HCT116 (cell line): ENCODE measurements around the gene ELF1. TPM values are rescaled to one million over a fixed set of nuclear protein-coding genes. Genes with fewer than 3 reads are reported as not detected.

ENCODE experiments used
- ATAC-seq: fragments of 200-7000 bp; cut with Tn5 transposase; 2 replicates; pipeline ENCODE4 v1.9.1; 2020; ENCODE audit warnings: mild to moderate bottlenecking, moderate library complexity
- BruUV-seq: library from RNA; stranded (reverse); fragments of 400-500 nt; replicated peaks from 2 replicates; lab custom pipeline; 2021; lab: Mats Ljungman, UMichigan
- CTCF ChIA-PET: fragments of 300-600 bp; sonication (Branson Sonifier 250); formaldehyde crosslinking; loops from one replicate; lab custom pipeline; 2021; ENCODE audit warnings: antibody characterized with exemption; lab: Charles Lee
- POLR2A ChIA-PET: fragments of 300-600, 350-600 bp; sonication (Branson Sonifier 250); formaldehyde crosslinking; loops from one replicate; lab custom pipeline; 2021; ENCODE audit warnings: antibody characterized with exemption; lab: Charles Lee
- RAD21 ChIA-PET, 2 experiments: fragments of 300-600 bp; sonication (Branson Sonifier 250); formaldehyde crosslinking; loops; one replicate each; lab custom pipeline; 2023; ENCODE audit warnings: low total read pairs in 2 of 2; ENCODE audit not compliant: uncharacterized antibody in 2 of 2, unreplicated experiment in 2 of 2, low non-redundant PET in 1 of 2; lab: Charles Lee
- DNase-seq: peaks from one replicate; pipeline ENCODE4 v3.0.0-alpha.2; 2010; ENCODE audit warnings: low read depth, low spot score
- H2AFZ ChIP-seq: fragments of 200-600 bp; shearing (Covaris generic), sonication (generic); 2 replicates; pipeline ENCODE4 v1.6.1; 2017; ENCODE audit warnings: low read depth, mixed run types, mixed read lengths, antibody characterized with exemption, low read length; ENCODE audit not compliant: poor library complexity, severe bottlenecking
- H3K27ac ChIP-seq: 2 replicates; pipeline ENCODE4 v1.5.1; 2012; ENCODE audit warnings: low read depth, low read length
- H3K27me3 ChIP-seq: fragments of 200-600 bp; sonication (generic); 2 replicates; pipeline ENCODE4 v1.6.1; 2016; ENCODE audit warnings: mixed run types, low read length, mixed read lengths; ENCODE audit not compliant: insufficient read depth
- H3K36me3 ChIP-seq, 2 experiments: fragments of 200-500 bp in 1 of 2; fragments of 200-600 bp in 1 of 2; sonication (Bioruptor generic) in 1 of 2; sonication (generic) in 1 of 2; 2 replicates each; pipeline versions ENCODE4 v1.5.1 to v1.6.1; 2014 to 2016; ENCODE audit warnings: low read length in 2 of 2, inconsistent platforms in 1 of 2, mixed read lengths in 1 of 2, mixed run types in 1 of 2; ENCODE audit not compliant: insufficient read depth in 2 of 2, control insufficient read depth in 1 of 2
- H3K4me1 ChIP-seq, 2 experiments: fragments of 200-600 bp in 1 of 2; sonication (generic) in 1 of 2; 2 replicates each; pipeline versions ENCODE4 v1.5.1 to v1.6.1; 2012 to 2017; ENCODE audit warnings: low read length in 2 of 2, inconsistent platforms in 1 of 2, mild to moderate bottlenecking in 1 of 2, mixed read lengths in 1 of 2, mixed run types in 1 of 2, moderate library complexity in 1 of 2; ENCODE audit not compliant: insufficient read depth in 2 of 2, control insufficient read depth in 1 of 2
- H3K4me2 ChIP-seq: fragments of 200-600 bp; sonication (generic); 2 replicates; pipeline ENCODE4 v1.6.1; 2017; ENCODE audit warnings: mixed run types, low read length, mixed read lengths
- H3K4me3 ChIP-seq, 2 experiments: fragments of 200-600 bp in 1 of 2; sonication (generic) in 1 of 2; replicated peaks in 1 of 2; 2 replicates each; pipeline ENCODE4 v1.5.1; 2011 to 2016; ENCODE audit warnings: low read length in 2 of 2, control low read depth in 1 of 2, low read depth in 1 of 2, mild to moderate bottlenecking in 1 of 2, mixed read lengths in 1 of 2, mixed run types in 1 of 2
- H3K79me2 ChIP-seq: fragments of 200-600 bp; sonication (generic); 2 replicates; pipeline ENCODE4 v1.6.1; 2017; ENCODE audit warnings: mild to moderate bottlenecking, mixed run types, low read length, moderate library complexity, mixed read lengths; ENCODE audit not compliant: insufficient read depth
- H3K9ac ChIP-seq: fragments of 200-600 bp; sonication (generic); 2 replicates; pipeline ENCODE4 v1.6.1; 2016; ENCODE audit warnings: low read length, mixed read lengths
- H3K9me2 ChIP-seq: fragments of 200-600 bp; sonication (generic), shearing (Covaris generic); 2 replicates; pipeline ENCODE4 v1.6.1; 2017; ENCODE audit warnings: mixed run types, mild to moderate bottlenecking, moderate library complexity; ENCODE audit not compliant: insufficient read depth
- H3K9me3 ChIP-seq, 2 experiments: fragments of 200-500 bp in 1 of 2; fragments of 200-600 bp in 1 of 2; sonication (Bioruptor generic) in 1 of 2; sonication (generic) in 1 of 2; 2 replicates each; pipeline ENCODE4 v1.6.1; 2014 to 2017; ENCODE audit warnings: low read length in 2 of 2, mixed read lengths in 2 of 2, inconsistent platforms in 1 of 2, low read depth in 1 of 2, mild to moderate bottlenecking in 1 of 2, mixed run types in 1 of 2, moderate library complexity in 1 of 2; ENCODE audit not compliant: control insufficient read depth in 1 of 2, insufficient read depth in 1 of 2
- H4K20me1 ChIP-seq: fragments of 200-600 bp; sonication (generic), shearing (Covaris generic); 2 replicates; pipeline ENCODE4 v1.6.1; 2017; ENCODE audit warnings: mixed run types, mild to moderate bottlenecking, moderate library complexity; ENCODE audit not compliant: insufficient read depth
- CEBPB ChIP-seq: IDR thresholded peaks from 2 replicates; pipeline ENCODE4 v1.6.1; 2012; ENCODE audit warnings: low read depth
- EGR1 ChIP-seq: IDR thresholded peaks from 2 replicates; pipeline ENCODE4 v1.6.1; 2012; ENCODE audit warnings: low read depth
- EZH2 ChIP-seq: fragments of 200-600 bp; sonication (generic); IDR thresholded peaks from 2 replicates; pipeline ENCODE4 v1.6.1; 2017; ENCODE audit warnings: antibody characterized with exemption, mixed run types
- EZH2phosphoT487 ChIP-seq: fragments of 200-600 bp; IDR thresholded peaks from 2 replicates; pipeline ENCODE4 v1.6.1; 2018; ENCODE audit warnings: antibody characterized with exemption, borderline replicate concordance
- FOSL1 ChIP-seq: IDR thresholded peaks from 2 replicates; pipeline ENCODE4 v1.6.1; 2012; ENCODE audit warnings: low read depth
- POLR2A ChIP-seq: IDR thresholded peaks from 2 replicates; pipeline ENCODE4 v1.7.0; 2011; ENCODE audit warnings: borderline replicate concordance; ENCODE audit not compliant: insufficient read depth, insufficient read length; ENCODE audit errors: extremely low read depth
- POLR2AphosphoS5 ChIP-seq: IDR thresholded peaks from 2 replicates; pipeline ENCODE4 v1.6.1; 2011; ENCODE audit warnings: mild to moderate bottlenecking, low read depth, low read length, moderate library complexity
- RAD21 ChIP-seq: IDR thresholded peaks from 2 replicates; pipeline ENCODE4 v1.6.1; 2012; ENCODE audit warnings: low read depth, mild to moderate bottlenecking
- SIN3A ChIP-seq: IDR thresholded peaks from 2 replicates; pipeline ENCODE4 v1.6.1; 2012; ENCODE audit warnings: low read depth
- SP1 ChIP-seq: IDR thresholded peaks from 2 replicates; pipeline ENCODE4 v1.6.1; 2012; ENCODE audit warnings: low read depth
- SRF ChIP-seq: IDR thresholded peaks from 2 replicates; pipeline ENCODE4 v1.6.1; 2012; ENCODE audit warnings: low read depth
- TCF7L2 ChIP-seq: IDR thresholded peaks from 2 replicates; pipeline ENCODE4 v1.7.0; 2011; ENCODE audit warnings: borderline replicate concordance, inconsistent platforms; ENCODE audit not compliant: insufficient read depth, insufficient read length; ENCODE audit errors: extremely low read depth
- ZBTB33 ChIP-seq: IDR thresholded peaks from 2 replicates; pipeline ENCODE4 v1.6.1; 2011; ENCODE audit warnings: mild to moderate bottlenecking, low read length, moderate library complexity; ENCODE audit not compliant: insufficient replicate concordance; ENCODE audit errors: extremely low read depth
- ZFX ChIP-seq: fragments of 450-650 bp; IDR thresholded peaks from 2 replicates; pipeline ENCODE4 v1.6.1; 2017
- ZNF274 ChIP-seq: fragments of 200-500 bp; sonication (Bioruptor generic); IDR thresholded peaks from 2 replicates; pipeline ENCODE4 v1.6.1; 2014; ENCODE audit warnings: mild to moderate bottlenecking, low read depth, low read length, inconsistent platforms
- intact Hi-C: fragments of 100-400 bp; cut with micrococcal nuclease; formaldehyde crosslinking; loops from 2 replicates; pipeline ENCODE4 v1.10.0; 2022
- total RNA-seq: library from RNA; stranded (reverse); gene quantifications from one replicate; pipeline ENCODE4 v1.2.1, GENCODE V29; 2021; ENCODE audit not compliant: unreplicated experiment
- TF ChIP-seq, protein P1 (sequence below): IDR thresholded peaks from 2 replicates; pipeline ENCODE4 v1.6.1; 2012
- TF ChIP-seq, protein P2 (sequence below): IDR thresholded peaks from 2 replicates; pipeline ENCODE4 v1.6.1; 2012
- TF ChIP-seq, protein P3 (sequence below): IDR thresholded peaks from 2 replicates; pipeline ENCODE4 v1.6.1; 2012; ENCODE audit warnings: low read depth

The ELF1 gene
- total RNA-seq, 1 experiment from 2014 or later = 30.0 TPM

- Histone ChIP-seq H3K36me3 (peaks cover 4 to 8% of the 10 kb centered on the region in 2 experiments; a peak in 3 of 4 replicates), H3K4me2 (no peak overlapping the region), H3K9ac (no peak overlapping the region), H2AFZ (no peak overlapping the region), H3K27ac (no peak overlapping the region), H3K79me2 (no peaks in the 10 kb centered on the region), H3K27me3 (no peaks in the 10 kb centered on the region), H4K20me1 (no peaks in the 10 kb centered on the region), H3K9me3 (no peaks in the 10 kb centered on the region), H3K4me3 (no peak overlapping the region), H3K4me1 (no peaks in the 10 kb centered on the region), H3K9me2 (no peaks in the 10 kb centered on the region)
- POLR2A ChIA-PET = interaction anchor here (0.6 to 1.0 kb wide), 2 partner anchors 115 to 249 kb away, joined by 3 read pairs; partner anchors contain the start of gene WBP4
- CTCF ChIA-PET = no interaction called here
- TF ChIP-seq ZNF274 (no peak), SP1 (no peak), CEBPB (no peak), TCF7L2 (no peak), FOSL1 (no peak), SIN3A (no peak), EGR1 (no peak), ZBTB33 (no peak), SRF (no peak), RAD21 (no peak), EZH2phosphoT487 (no peak), POLR2AphosphoS5 (no peak), EZH2 (no peak), POLR2A (no peak), ZFX (no peak)
- TF ChIP-seq, protein P1, sequence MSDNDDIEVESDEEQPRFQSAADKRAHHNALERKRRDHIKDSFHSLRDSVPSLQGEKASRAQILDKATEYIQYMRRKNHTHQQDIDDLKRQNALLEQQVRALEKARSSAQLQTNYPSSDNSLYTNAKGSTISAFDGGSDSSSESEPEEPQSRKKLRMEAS = no peak
- TF ChIP-seq, protein P2, sequence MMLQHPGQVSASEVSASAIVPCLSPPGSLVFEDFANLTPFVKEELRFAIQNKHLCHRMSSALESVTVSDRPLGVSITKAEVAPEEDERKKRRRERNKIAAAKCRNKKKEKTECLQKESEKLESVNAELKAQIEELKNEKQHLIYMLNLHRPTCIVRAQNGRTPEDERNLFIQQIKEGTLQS = no peak
- TF ChIP-seq, protein P3, sequence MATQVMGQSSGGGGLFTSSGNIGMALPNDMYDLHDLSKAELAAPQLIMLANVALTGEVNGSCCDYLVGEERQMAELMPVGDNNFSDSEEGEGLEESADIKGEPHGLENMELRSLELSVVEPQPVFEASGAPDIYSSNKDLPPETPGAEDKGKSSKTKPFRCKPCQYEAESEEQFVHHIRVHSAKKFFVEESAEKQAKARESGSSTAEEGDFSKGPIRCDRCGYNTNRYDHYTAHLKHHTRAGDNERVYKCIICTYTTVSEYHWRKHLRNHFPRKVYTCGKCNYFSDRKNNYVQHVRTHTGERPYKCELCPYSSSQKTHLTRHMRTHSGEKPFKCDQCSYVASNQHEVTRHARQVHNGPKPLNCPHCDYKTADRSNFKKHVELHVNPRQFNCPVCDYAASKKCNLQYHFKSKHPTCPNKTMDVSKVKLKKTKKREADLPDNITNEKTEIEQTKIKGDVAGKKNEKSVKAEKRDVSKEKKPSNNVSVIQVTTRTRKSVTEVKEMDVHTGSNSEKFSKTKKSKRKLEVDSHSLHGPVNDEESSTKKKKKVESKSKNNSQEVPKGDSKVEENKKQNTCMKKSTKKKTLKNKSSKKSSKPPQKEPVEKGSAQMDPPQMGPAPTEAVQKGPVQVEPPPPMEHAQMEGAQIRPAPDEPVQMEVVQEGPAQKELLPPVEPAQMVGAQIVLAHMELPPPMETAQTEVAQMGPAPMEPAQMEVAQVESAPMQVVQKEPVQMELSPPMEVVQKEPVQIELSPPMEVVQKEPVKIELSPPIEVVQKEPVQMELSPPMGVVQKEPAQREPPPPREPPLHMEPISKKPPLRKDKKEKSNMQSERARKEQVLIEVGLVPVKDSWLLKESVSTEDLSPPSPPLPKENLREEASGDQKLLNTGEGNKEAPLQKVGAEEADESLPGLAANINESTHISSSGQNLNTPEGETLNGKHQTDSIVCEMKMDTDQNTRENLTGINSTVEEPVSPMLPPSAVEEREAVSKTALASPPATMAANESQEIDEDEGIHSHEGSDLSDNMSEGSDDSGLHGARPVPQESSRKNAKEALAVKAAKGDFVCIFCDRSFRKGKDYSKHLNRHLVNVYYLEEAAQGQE = no peak
- no TSS peak for BruUV-seq
- RAD21 ChIA-PET = no interaction called here
- ATAC-seq (no peak), DNase-seq (no peak)
- intact Hi-C loops = no loop called here
These were observed 72.6 kb downstream of the ELF1 start for GRCh38 chr13:40946485-40946884.
